ENCODE data around the gene TADA2B.

DNA sequence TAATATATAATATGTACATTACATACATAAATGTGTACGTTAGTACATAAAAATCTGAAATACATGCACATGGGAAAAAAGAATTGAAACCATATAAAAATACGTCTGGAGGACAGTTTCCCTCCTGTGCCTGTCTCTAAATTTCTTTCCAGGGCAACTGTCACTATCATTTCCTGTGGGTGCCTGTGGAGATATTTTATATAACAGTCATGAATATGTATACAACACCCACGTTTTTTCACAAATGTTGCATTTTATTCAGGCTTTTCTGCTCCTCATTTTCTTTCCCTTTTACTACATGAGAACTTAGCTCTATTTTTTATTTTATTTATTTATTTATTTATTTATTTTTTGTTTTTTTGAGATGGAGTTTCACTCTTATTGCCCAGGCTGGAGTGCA lies 48.9 kb downstream of the TADA2B start:
- TF ChIP-seq, protein P1, sequence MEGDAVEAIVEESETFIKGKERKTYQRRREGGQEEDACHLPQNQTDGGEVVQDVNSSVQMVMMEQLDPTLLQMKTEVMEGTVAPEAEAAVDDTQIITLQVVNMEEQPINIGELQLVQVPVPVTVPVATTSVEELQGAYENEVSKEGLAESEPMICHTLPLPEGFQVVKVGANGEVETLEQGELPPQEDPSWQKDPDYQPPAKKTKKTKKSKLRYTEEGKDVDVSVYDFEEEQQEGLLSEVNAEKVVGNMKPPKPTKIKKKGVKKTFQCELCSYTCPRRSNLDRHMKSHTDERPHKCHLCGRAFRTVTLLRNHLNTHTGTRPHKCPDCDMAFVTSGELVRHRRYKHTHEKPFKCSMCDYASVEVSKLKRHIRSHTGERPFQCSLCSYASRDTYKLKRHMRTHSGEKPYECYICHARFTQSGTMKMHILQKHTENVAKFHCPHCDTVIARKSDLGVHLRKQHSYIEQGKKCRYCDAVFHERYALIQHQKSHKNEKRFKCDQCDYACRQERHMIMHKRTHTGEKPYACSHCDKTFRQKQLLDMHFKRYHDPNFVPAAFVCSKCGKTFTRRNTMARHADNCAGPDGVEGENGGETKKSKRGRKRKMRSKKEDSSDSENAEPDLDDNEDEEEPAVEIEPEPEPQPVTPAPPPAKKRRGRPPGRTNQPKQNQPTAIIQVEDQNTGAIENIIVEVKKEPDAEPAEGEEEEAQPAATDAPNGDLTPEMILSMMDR (IDR thresholded peaks at IDR 0.05; ENCODE audit: insufficient read depth, low read depth, low read length), result no peak
- TF ChIP-seq EZH2 (IDR thresholded peaks at IDR 0.05; ENCODE audit: insufficient read depth, low read length), result no peak

Data from astrocyte (in vitro differentiated cells and primary cell).